ACHN (cell line): ENCODE data around the gene IL6ST.
"Not testable (repeated sequence)": the region's sequence is repeated elsewhere in the genome, so short reads cannot be mapped to it uniquely, and the experiment has no call there.

Source experiments
- DNase-seq: peaks from one replicate; pipeline ENCODE4 v3.0.0-alpha.2; 2015
- in situ Hi-C: cut with HindIII; loops from 2 replicates; pipeline ENCODE4 v1.10.0; 2017; ENCODE audit warnings: low sequenced_read_pairs, low pct_ligation_motif_present, low pct_unique_long_range_greater_than_20kb

IL6ST gene

DNA sequence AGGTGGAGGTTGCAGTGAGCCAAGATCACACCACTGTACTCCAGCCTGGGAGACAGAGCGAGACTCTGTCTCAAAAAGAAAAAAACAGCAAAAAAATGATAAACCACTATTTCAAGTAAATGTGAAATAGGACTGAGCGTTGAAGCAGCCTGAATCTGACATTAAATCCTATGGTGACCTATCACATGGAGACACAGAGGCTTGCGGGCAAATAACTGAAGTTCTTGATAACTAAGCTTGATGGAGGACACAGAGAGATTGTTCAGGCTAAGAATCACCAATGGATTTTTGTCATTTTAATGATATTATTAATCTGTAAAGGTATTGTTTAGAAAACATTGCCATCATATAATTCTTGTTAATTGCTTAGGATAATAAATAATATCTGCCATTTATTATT lies 15.7 kb upstream of the IL6ST start:
- no peak for DNase-seq
- in situ Hi-C loops = no loop called here

DNA sequence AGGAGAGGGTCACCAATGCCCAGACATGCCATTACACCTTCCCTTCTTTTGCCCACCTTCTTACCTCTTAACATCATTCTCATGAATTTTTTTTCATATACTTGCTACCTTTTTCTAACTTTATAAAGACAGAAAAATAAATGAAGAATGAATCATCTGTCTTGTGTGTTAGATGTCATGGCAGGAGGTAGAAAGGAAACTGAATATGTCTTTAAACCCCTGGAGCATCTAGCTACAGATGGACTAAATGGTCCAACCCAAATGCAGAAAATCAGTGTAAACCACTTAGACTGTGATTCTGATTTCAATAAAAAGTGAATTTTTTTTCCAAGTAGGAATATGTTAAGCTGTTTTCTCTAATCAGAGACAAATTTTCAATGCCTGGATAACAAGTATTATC lies 11.8 kb upstream of the IL6ST start:
- in situ Hi-C loops = no loop called here
- DNase-seq = no peak

DNA sequence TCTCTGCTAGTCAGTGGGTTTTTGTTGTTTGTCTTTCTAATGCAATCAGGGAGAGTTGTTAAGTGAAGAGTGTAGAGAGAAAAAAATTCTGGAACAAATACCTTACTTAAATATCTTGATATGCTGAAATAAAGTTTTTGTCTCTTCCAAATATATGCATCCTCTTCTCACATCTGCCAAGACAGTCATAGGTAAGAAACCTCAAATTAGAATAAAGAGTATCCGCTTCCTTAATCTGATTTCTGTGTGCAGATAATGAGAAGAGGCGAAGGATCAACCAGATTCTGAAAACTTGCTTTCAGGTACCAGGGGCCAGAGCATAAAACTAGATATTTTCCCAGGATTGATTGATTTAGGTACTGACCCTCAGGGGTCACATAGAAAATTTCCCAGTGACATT lies 11.3 kb upstream of the IL6ST start:
- no peak for DNase-seq
- in situ Hi-C loops = no loop called here

DNA sequence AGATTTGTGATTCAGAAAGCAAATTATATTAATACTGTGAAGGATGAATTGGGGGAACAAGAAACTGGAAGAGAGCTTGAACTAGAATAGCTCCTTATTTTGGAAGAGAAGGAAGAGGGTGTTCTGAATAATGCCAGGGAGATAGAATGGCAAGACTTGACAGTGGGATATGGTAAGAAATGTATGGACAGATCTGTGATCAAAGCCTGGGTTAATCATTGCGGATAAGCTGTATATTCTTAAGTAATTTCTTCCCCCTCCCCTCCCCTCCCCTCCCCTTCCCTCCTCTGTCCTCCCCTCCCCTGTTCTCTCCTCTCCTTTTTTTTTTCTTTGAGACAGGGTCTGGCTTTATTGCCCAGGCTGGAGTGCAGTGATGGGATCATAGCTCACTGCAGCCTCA lies 10.1 kb upstream of the IL6ST start:
- in situ Hi-C loops = no loop called here

GRCh38 chr5:56003679-56004078 lies 8.9 kb upstream of the IL6ST start:
- DNase-seq = no peak
- in situ Hi-C loops = no loop called here

More for the DNA sequence above, 10.1 kb upstream of the IL6ST start:
- no peak for DNase-seq

GRCh38 chr5:56003179-56003578 lies 8.4 kb upstream of the IL6ST start:
- in situ Hi-C loops = no loop called here
- DNase-seq = no peak

DNA sequence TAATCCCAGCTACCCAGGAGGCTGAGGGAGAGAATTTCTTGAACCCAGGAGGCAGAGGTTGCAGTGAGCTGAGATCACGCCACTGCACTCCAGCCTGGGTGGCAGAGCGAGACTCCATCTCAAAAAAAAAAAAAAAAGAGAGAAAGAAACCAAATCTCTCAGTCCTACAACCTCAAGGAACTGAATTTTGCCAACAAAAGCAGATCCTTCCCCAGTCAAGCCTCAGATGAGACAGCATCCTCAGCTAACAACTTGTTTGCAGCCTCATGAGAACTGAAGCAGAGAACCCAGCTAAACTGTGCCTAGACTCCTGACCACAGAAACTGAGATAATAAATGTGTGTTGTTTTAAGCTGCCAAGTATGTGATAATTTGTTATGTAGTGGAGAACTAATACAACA lies 7.5 kb upstream of the IL6ST start:
- no peak for DNase-seq
- in situ Hi-C loops = no loop called here

GRCh38 chr5:56000221-56000620 lies 5.5 kb upstream of the IL6ST start:
- in situ Hi-C loops, DNase-seq: not testable (repeated sequence)

DNA sequence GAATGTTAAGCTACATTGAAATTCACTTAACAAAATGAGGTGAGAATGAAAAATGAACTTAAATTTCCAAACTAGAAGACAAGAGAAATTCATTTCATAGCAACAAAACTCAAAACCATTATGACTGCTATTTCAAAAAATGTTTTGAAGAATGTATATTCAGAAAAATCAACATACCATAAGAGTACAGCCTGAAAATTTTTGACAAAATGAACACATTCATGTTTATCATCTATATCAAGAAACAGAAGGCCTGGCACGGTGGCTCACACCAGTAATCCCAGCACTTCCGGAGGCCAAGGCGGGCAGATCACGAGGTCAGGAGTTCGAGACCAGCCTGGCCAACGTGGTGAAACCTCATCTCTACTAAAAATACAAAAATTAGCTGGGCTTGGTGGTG lies 4.2 kb upstream of the IL6ST start:
- in situ Hi-C loops = no loop called here
- DNase-seq = no peak

DNA sequence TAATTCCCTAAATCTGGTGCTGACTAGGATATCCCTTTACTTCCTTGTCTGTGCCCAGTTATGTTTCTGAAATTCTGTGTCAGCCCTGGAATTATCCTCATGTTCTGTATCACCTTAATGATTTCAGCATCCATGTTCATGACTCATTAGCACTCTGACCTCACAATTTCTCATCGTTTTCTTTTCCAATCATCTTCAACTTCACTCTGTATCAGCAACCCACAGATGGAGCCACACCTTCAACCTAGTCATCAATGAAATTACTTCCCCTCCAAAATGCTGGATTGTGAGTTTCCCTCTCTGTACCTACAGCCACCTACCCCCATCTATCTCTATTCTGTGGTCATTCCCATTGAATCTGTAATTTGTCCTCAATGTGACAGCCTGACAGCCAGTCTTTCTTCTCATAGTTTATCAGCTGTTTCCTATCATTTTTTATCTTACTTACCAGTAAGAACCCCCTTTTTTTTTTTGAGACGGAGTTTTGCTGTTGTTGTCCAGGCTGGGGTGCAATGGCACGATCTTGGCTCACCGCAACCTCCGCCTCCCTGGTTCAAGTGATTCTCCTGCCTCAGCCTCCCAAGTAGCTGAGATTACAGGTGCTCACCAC lies 3.1 kb upstream of the IL6ST start:
- DNase-seq = no peak
- in situ Hi-C loops = no loop called here

GRCh38 chr5:55994998-55995914 lies 493 bp upstream of the IL6ST start:
- in situ Hi-C loops = no loop called here
- DNase-seq = peak; percentile 94

- peak; percentile 15 for DNase-seq
- in situ Hi-C loops = no loop called here
These were observed 850 bp downstream of the IL6ST start for GRCh38 chr5:55993731-55994494.

DNA sequence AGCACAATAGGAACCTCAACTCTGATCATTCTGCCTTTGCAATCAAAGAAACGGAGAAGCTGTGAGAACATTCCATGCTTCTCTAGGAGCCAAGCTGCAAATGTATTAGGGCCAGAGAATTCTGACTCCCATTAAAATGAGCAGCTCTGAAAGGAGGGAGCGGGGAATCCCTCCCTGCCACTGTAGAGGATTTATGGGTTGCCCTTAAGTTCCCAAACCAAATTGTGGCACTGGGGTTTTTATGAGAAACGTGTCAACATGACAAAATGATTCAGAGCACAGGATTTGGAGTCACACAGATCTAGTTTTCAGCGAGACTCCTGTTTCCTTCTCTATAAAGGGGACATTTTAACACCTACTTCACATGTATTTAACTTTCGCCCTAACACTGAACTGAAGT lies 1.8 kb downstream of the IL6ST start:
- in situ Hi-C loops = no loop called here
- no peak for DNase-seq

- no peak for DNase-seq
- in situ Hi-C loops = no loop called here
These were observed 2.8 kb downstream of the IL6ST start for GRCh38 chr5:55991768-55992486.

DNA sequence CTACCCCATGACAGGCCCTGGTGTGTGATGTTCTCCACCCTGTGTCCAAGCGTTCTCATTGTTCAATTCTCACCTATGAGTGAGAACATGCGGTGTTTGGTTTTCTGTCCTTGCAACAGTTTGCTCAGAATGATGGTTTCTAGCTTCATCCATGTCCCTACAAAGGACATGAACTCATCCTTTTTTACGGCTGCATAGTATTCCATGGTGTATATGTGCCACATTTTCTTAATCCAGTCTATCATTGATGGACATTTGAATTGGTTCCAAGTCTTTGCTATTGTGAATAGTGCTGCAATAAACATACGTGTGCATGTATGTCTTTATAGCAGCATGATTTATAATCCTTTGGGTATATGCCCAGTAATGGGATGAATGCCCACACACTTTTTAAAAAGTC lies 3.9 kb downstream of the IL6ST start:
- in situ Hi-C loops = not testable (repeated sequence)

GRCh38 chr5:55989860-55990259 lies 4.9 kb downstream of the IL6ST start:
- DNase-seq = no peak
- in situ Hi-C loops = no loop called here

More for the DNA sequence above, 3.9 kb downstream of the IL6ST start:
- not testable (repeated sequence) for DNase-seq

- in situ Hi-C loops = no loop called here
- no peak for DNase-seq
These were observed 5.7 kb downstream of the IL6ST start for GRCh38 chr5:55988979-55989638.

DNA sequence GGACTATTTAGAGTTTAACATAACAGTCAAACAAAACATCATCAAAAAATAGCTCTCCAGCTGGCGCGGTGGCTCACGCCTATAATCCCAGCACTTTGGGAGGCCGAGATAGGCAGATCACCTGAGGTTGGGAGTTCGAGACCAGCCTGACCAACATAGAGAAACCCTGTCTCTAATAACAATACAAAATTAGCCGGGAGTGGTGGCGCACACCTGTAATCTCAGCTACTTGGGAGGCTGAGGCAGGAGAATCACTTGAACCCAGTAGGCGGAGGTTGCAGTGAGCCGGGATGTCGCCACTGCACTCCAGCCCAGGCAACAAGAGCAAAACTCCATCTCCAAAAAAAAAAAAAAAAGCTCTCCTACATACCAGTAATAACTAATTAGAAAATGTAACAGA lies 6.3 kb downstream of the IL6ST start:
- DNase-seq, in situ Hi-C loops: not testable (repeated sequence)
